ENCODE results near the gene CDK14. TPM values are rescaled to one million over a fixed set of nuclear protein-coding genes. Genes with fewer than 3 reads are reported as not detected.

The CDK14 gene
- total and polyA plus RNA-seq, 2 donors (not counting 1 experiment from before 2014, with no cell fraction given), result 23.6 to 41.1 TPM

DNA sequence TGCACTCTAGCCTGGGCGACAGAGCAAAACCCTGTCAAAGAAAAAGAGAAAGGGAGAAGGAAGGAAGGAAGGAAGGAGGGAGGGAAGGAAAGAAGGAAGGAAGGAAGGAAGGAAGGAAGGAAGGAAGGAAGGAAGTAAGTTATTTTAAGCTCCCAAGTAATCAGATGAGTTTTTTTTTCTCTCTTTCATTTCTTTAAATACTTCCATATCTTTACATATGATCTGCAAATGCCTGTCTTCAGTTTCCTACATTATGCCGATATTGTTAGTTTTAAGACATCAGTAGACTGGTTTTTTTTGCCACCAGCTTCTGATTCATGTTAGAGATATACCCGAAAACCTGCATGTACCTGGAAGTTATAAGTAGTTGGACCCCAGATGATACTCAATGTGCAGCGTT is 495.5 kb downstream of the CDK14 start:
- H3K4me2 ChIP-seq (ENCODE audit: extremely low read depth, insufficient read depth, low read length), result no peak overlapping the region

DNA sequence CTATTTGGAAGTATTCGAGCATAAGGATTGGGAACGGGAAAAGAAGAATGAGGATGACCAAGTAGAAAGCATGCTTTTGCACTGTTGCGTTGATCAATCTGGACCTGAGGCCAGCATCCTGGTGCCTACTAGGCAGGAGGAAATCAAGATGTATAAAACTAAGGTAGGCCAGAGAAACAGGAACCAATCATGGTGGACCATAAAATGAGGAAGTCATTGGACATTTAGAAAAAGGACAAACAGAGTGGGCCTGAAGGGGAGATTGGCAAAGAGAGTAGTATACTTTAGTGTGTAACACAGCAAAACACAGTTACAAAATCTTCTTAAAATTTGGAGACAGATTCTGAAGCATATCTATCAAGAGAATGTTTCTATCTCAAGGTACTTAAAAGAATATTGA is 497.1 kb downstream of the CDK14 start:
- no peaks in the 10 kb centered on the region for H3K4me1 ChIP-seq (ENCODE audit: control insufficient read depth, extremely low read depth, insufficient read depth, low read length)
- H3K9me3 ChIP-seq (ENCODE audit: control insufficient read depth, insufficient read depth, low read depth, low read length), result no peaks in the 10 kb centered on the region
- no peak for TF ChIP-seq EZH2 (IDR thresholded peaks at IDR 0.05; ENCODE audit: low read length, missing control alignments)
- TF ChIP-seq, protein P1, sequence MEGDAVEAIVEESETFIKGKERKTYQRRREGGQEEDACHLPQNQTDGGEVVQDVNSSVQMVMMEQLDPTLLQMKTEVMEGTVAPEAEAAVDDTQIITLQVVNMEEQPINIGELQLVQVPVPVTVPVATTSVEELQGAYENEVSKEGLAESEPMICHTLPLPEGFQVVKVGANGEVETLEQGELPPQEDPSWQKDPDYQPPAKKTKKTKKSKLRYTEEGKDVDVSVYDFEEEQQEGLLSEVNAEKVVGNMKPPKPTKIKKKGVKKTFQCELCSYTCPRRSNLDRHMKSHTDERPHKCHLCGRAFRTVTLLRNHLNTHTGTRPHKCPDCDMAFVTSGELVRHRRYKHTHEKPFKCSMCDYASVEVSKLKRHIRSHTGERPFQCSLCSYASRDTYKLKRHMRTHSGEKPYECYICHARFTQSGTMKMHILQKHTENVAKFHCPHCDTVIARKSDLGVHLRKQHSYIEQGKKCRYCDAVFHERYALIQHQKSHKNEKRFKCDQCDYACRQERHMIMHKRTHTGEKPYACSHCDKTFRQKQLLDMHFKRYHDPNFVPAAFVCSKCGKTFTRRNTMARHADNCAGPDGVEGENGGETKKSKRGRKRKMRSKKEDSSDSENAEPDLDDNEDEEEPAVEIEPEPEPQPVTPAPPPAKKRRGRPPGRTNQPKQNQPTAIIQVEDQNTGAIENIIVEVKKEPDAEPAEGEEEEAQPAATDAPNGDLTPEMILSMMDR (conservative IDR thresholded peaks at IDR 0.05 in 1 of 2, IDR thresholded peaks at IDR 0.05 in 1 of 2; ENCODE audit: low read depth in 1 of 2, low read length in 2 of 2), result no peak
- H3K27me3 ChIP-seq (ENCODE audit: control insufficient read depth, insufficient read depth, low read length), result no peaks in the 10 kb centered on the region
- H3K4me3 ChIP-seq (replicated peaks in 1 of 4; ENCODE audit: control extremely low read depth in 1 of 4, insufficient read depth in 1 of 4, low read depth in 3 of 4, low read length in 4 of 4), result no peak overlapping the region
- H2AFZ ChIP-seq (ENCODE audit: low read length), result no peak overlapping the region
- H3K79me2 ChIP-seq (ENCODE audit: control insufficient read depth, insufficient read depth, low read length), result no peaks in the 10 kb centered on the region
- no peaks in the 10 kb centered on the region for H4K20me1 ChIP-seq (ENCODE audit: control insufficient read depth, extremely low read depth, insufficient read depth, low read length)
- no peak overlapping the region for H3K27ac ChIP-seq (ENCODE audit: insufficient read depth, low read length)
- no peak overlapping the region for H3K9ac ChIP-seq (ENCODE audit: insufficient read depth, low read length)
- H3K36me3 ChIP-seq (ENCODE audit: control insufficient read depth, insufficient read depth, low read length), result no peaks in the 10 kb centered on the region
- H3K4me2 ChIP-seq (ENCODE audit: extremely low read depth, insufficient read depth, low read length), result no peak overlapping the region
- no peak for DNase-seq (ENCODE audit: low read depth in 2 of 2)

More for the DNA sequence above, 495.5 kb downstream of the CDK14 start:
- H3K27me3 ChIP-seq (ENCODE audit: control insufficient read depth, insufficient read depth, low read length), result no peaks in the 10 kb centered on the region
- H3K9ac ChIP-seq (ENCODE audit: insufficient read depth, low read length), result no peak overlapping the region
- no peak for DNase-seq (ENCODE audit: low read depth in 2 of 2)
- no peaks in the 10 kb centered on the region for H3K79me2 ChIP-seq (ENCODE audit: control insufficient read depth, insufficient read depth, low read length)
- no peak overlapping the region for H3K27ac ChIP-seq (ENCODE audit: insufficient read depth, low read length)
- no peak overlapping the region for H2AFZ ChIP-seq (ENCODE audit: low read length)
- H4K20me1 ChIP-seq (ENCODE audit: control insufficient read depth, extremely low read depth, insufficient read depth, low read length), result no peaks in the 10 kb centered on the region
- no peak overlapping the region for H3K4me3 ChIP-seq (replicated peaks in 1 of 4; ENCODE audit: control extremely low read depth in 1 of 4, insufficient read depth in 1 of 4, low read depth in 3 of 4, low read length in 4 of 4)
- H3K36me3 ChIP-seq (ENCODE audit: control insufficient read depth, insufficient read depth, low read length), result no peaks in the 10 kb centered on the region
- no peak for TF ChIP-seq EZH2 (IDR thresholded peaks at IDR 0.05; ENCODE audit: low read length, missing control alignments)
- TF ChIP-seq, protein P1 (conservative IDR thresholded peaks at IDR 0.05 in 1 of 2, IDR thresholded peaks at IDR 0.05 in 1 of 2; ENCODE audit: low read depth in 1 of 2, low read length in 2 of 2), result no peak
- no peaks in the 10 kb centered on the region for H3K4me1 ChIP-seq (ENCODE audit: control insufficient read depth, extremely low read depth, insufficient read depth, low read length)
- no peaks in the 10 kb centered on the region for H3K9me3 ChIP-seq (ENCODE audit: control insufficient read depth, insufficient read depth, low read depth, low read length)

DNA sequence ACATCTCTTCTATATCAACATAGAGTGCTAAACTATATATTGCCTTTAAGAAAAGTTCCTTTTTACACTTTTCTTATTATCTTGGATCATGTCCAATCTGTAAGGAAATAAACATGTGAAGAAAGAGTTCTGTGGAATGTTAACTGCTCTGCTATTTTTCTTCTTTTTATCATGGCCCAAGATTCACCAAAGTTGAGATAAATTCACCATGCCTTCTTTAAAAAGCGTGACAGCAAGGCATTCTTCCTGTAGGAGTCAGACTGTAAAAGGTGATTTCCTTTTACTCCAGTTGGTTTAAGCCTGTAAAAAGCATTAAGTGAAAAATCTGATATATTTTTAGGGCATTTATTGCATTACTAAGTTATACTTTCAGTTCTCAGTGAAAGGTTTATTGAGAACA is 502.4 kb downstream of the CDK14 start:
- no peaks in the 10 kb centered on the region for H4K20me1 ChIP-seq (ENCODE audit: control insufficient read depth, extremely low read depth, insufficient read depth, low read length)
- no peaks in the 10 kb centered on the region for H3K27me3 ChIP-seq (ENCODE audit: control insufficient read depth, insufficient read depth, low read length)
- H3K36me3 ChIP-seq (ENCODE audit: control insufficient read depth, insufficient read depth, low read length), result no peaks in the 10 kb centered on the region
- H3K9me3 ChIP-seq (ENCODE audit: control insufficient read depth, insufficient read depth, low read depth, low read length), result no peaks in the 10 kb centered on the region
- peak in 1 of 2 donors; percentile 69 for DNase-seq (ENCODE audit: low read depth in 2 of 2)
- no peak overlapping the region for H3K9ac ChIP-seq (ENCODE audit: insufficient read depth, low read length)
- no peak overlapping the region for H2AFZ ChIP-seq (ENCODE audit: low read length)
- no peak overlapping the region for H3K27ac ChIP-seq (ENCODE audit: insufficient read depth, low read length)
- no peaks in the 10 kb centered on the region for H3K79me2 ChIP-seq (ENCODE audit: control insufficient read depth, insufficient read depth, low read length)
- H3K4me2 ChIP-seq (ENCODE audit: extremely low read depth, insufficient read depth, low read length), result no peak overlapping the region
- no peaks in the 10 kb centered on the region for H3K4me1 ChIP-seq (ENCODE audit: control insufficient read depth, extremely low read depth, insufficient read depth, low read length)
- no peak for TF ChIP-seq EZH2 (IDR thresholded peaks at IDR 0.05; ENCODE audit: low read length, missing control alignments)
- TF ChIP-seq, protein P1 (conservative IDR thresholded peaks at IDR 0.05 in 1 of 2, IDR thresholded peaks at IDR 0.05 in 1 of 2; ENCODE audit: low read depth in 1 of 2, low read length in 2 of 2), result no peak
- H3K4me3 ChIP-seq (replicated peaks in 1 of 4; ENCODE audit: control extremely low read depth in 1 of 4, insufficient read depth in 1 of 4, low read depth in 3 of 4, low read length in 4 of 4), result no peak overlapping the region

Data from fibroblast of lung (primary cell).